GM21381 (cell line): ENCODE measurements around the gene RPLP1.

Experiments used
- ATAC-seq: cut with Tn5 transposase; IDR thresholded peaks from one replicate; pipeline ENCODE4 v1.9.1; 2021; ENCODE audit warnings: mild to moderate bottlenecking, moderate library complexity; ENCODE audit not compliant: unreplicated experiment

The RPLP1 gene

DNA sequence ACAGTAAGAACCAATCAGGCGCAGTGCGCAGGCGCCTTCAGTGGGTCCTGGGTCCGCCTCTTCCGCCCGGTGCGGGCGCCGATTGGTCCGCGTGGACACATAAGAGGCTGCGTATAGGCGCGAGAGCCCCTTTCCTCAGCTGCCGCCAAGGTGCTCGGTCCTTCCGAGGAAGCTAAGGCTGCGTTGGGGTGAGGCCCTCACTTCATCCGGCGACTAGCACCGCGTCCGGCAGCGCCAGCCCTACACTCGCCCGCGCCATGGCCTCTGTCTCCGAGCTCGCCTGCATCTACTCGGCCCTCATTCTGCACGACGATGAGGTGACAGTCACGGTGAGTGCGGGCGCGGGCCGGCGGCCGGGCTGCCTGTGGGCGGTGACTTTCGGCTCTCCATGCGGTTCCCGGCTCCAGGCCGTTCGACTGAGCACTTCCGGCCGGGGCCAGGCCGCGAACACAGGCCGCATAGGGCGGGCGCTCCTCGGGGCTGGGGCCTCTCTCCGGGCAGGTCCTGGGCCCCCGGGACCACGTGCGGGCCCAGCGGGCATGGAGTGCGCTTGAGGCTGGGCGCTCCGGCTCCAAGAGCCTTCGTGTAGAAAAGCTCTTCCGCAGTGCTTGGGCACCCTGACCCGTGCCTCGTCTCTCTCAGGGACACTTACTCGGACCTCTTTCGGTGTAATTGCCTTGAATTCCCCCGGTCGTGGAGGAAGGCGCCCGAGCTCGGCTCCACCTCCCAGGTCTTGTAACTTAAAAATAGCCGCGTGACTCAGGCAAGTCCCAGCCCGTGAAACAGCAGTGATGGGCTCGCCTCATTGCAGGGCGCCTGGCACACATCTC lies at the start of gene RPLP1:
Gene RPLP1 (plus strand): TSS at position 127 of the 830 bp plus-strand sequence. CDS start 131 bp downstream, at position 258.
- ATAC-seq = peak; percentile 79

DNA sequence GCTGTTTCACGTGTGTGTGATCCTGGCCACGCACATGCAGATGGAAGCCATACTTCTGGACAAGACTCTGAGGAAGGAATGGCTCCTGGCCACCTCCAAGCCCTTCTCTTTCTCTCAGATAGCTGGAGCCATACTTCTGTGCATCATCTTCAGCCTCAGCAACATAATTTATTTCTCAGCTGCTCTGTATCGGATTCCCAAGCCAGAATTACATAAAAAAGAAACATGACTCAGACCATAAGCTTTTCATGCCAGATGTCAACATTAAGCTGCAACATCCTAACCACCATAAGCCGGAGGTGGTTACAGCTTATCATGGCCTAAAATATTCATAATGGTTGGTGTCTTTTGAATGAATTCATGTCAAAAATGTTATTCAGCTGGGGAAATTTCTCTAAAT lies 49.0 kb upstream of the RPLP1 start:
- no peak for ATAC-seq

- ATAC-seq = no peak
Observed at GRCh38 chr15:69405110-69405509, 47.5 kb upstream of the RPLP1 start.

GRCh38 chr15:69407719-69408400 lies 44.8 kb upstream of the RPLP1 start:
- ATAC-seq = no peak

GRCh38 chr15:69408841-69409240 lies 43.8 kb upstream of the RPLP1 start:
- ATAC-seq = no peak

DNA sequence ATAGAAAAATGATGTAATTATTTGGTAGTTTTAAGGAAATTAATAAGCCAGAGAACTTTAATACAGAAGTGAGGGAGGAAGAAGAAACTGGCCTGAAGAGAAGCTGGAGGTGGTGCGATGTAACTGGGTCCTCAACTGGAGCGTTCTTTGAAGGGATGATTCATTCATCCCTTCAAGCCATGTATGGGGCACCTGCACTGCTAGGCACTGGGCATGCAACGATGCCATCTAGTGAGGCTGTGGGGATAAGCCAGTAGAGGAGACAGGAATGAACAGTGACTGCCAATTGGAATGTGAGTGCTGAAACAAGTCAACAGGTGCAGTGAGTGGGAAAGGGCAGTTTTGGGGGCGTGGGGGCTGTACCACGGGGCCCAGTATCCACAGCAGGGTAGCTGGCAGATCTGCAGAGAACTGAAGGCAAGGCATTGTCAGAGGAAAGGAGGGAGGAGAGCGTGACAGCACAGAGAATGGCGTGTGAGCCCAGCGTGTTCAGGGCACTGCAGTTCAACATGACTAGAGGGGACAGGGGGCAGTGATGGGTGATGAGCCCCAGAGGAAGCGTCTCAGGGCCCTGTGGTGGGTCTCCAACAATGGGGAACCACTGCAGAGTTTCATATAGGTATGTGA lies 42.3 kb upstream of the RPLP1 start:
- ATAC-seq = no peak

DNA sequence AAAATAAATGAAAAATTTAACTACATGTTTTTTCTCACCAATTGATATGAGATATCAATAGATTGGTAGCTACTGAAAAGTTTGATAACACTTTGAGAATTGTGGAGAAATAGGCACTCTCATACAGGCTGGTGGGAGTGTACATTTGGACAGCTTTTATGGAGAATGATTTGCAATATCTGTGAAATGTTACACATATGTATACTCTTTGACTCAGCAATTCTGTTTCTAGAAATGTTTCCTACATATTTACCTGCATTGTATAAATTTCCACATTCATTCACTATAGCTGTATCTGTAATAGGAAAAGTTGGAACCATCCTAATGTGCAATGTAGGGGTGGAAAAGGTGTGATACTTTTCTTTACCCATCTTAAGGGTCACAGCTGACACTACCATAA lies 40.3 kb upstream of the RPLP1 start:
- ATAC-seq = no peak

GRCh38 chr15:69412701-69413100 lies 39.9 kb upstream of the RPLP1 start:
- no peak for ATAC-seq

- peak; percentile 97 for ATAC-seq
Observed at GRCh38 chr15:69413822-69414700, 38.6 kb upstream of the RPLP1 start, which contains the start of gene KIF23. KIF23 (plus strand) TSS chr15:69414349; CDS start chr15:69414466, 117 bp downstream.

DNA sequence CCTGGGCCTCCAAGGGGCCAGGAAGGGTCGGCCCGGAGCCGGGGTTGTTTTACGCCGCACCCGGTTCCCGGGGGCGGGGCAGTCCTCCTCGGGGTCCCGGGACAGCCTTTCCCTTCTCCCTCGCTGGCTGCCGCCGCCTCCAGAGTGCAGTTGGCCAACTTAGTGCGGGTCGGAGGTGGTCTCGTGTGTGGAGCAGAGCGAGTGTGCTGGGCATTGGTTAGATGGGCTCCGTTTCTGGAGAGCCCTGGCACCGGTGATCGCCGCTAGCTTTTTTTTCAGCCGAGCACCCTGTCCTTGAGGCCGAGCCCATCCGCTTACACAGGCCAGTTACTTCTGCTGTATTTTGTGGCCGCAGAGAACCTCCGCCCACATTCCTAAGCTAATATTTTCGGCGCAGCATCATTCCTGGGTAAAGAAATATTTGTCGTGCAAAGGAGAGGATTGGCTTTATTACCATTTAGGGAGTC lies 37.9 kb upstream of the RPLP1 start:
- peak; percentile 30 for ATAC-seq

GRCh38 chr15:69415381-69415780 lies 37.2 kb upstream of the RPLP1 start:
- ATAC-seq = no peak

DNA sequence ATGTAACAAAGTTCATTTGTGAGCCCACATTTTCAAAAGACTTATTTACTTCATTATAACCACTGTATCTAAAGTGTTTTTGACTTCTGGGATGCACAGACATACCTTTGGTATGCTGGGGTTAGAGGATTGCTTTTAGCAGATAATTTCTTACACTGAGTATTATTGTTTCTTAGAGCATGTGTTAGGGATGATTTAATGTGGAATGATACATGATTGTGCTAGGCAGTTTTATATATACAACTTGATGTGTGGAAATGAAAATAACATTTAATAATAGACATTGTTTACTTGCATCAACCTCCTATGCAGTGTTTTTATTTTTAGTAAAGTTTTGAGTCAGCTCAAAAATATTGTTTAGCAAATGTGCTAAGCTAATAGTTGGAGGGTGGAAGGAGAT lies 35.0 kb upstream of the RPLP1 start:
- ATAC-seq = no peak

- ATAC-seq = no peak
Observed at GRCh38 chr15:69421498-69421897, 31.1 kb upstream of the RPLP1 start.

DNA sequence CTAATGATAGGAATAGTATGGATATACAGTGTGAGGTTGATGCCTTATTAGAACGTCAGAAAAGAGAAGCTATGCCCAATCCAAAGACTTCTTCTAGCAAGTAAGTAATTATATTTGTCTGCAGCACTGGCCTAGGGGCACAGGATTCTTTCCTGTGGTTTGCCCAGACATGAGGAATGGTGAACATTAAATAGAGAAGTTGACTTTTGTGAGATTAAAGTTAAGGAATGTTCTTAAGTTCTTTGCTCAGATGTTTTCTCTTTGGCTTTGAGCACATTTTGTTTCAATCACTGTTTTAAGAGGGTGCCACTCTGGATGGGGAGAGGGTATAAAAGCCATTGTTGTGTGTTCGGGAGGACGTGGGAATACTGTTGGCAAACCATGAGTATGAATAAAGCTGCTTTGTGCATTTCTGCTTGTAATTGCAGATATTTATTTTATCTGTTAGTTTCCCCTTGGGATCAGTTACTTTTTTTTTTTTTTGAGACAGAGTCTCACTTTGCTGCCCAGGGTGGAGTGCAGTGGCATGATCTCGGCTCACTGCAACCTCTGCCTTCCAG lies 30.2 kb upstream of the RPLP1 start:
- no peak for ATAC-seq

GRCh38 chr15:69424001-69424400 lies 28.6 kb upstream of the RPLP1 start:
- ATAC-seq = no peak

DNA sequence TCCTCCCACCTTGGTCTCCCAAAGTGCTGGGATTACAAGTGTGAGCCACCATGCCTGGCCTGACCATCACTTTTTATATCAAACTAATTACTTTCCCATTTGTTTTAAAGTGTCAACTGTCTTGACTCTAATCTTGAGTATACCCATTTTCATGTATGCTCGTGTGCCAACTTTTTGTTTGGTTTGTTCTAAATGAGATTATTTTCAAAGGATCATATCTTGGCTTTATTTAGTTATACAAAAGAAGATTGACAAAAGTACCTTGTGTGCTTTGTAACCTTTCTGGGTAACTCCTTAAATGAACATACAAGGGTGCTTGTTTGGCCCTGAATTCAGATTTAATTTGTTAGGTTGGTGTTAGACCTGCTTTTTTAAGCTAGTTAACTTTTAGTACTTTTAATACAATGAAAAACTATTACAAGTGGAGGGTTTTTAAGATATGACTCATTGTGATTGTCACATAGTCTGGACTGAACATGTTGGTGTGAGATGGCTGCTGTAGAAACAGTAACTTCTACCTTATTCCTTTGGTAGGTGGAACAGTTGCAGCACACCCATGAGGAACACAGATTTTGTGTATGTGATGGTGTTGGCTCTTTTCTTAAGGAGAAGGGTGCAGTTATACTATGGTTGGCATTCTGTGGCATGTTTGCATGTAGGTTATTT lies 27.7 kb upstream of the RPLP1 start:
- ATAC-seq = no peak

- no peak for ATAC-seq
Observed at GRCh38 chr15:69433831-69434230, 18.8 kb upstream of the RPLP1 start.

GRCh38 chr15:69434238-69434637 lies 18.4 kb upstream of the RPLP1 start:
- ATAC-seq = no peak

GRCh38 chr15:69434679-69435078 lies 17.9 kb upstream of the RPLP1 start:
- no peak for ATAC-seq

DNA sequence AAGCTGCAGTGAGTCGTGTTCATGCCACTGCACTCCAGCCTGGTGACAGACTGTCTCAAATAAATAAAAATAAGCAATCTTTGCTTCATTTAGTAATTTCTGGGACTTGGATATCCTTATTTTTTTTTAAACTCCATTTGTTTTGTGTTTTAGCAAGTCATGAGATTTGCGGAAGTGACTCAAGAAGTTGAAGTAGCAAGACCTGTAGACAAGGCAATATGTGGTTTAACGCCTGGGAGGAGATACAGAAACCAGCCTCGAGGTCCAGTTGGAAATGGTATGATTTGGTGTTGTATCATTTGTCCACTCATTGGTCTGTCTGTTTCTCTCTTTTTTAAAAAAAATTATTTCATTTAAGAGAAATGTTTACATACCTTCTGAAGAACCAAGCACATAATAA lies 16.6 kb upstream of the RPLP1 start:
- ATAC-seq = no peak
